ENCODE data around the gene FGFRL1.
A peak's percentile ranks its signal among the peaks of the same experiment; 100 is the strongest.
"Not testable (repeated sequence)": the region's sequence is repeated elsewhere in the genome, so short reads cannot be mapped to it uniquely, and the experiment has no call there.

Gene FGFRL1

GRCh38 chr4:1033840-1034551 lies 22.6 kb downstream of the FGFRL1 start:
- no peak overlapping the region for H3K27ac ChIP-seq
- no peak for DNase-seq (ENCODE audit: low read depth, low spot score)

DNA sequence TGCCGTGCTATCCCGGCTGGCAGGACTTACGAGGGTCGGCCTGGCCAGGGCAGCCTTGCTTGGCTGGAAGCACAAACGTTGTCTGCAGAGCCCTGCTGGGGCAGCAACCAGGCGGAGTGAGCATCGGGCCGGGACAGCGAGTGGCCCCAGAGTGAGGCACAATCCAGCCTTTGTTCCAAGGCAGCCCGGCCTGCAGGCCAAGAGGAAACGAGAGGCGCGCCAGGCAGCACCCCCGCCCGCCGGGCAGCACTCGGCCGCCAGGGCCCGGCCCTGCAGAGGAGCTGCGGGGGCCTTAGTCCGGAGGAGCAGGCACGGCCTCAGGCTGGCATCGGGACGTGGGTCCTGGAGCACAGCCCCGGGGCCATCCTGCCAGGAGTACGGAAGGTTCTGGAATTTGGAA lies 24.1 kb downstream of the FGFRL1 start:
- H3K27ac ChIP-seq = no peak overlapping the region
- no peak for DNase-seq (ENCODE audit: low read depth, low spot score)

DNA sequence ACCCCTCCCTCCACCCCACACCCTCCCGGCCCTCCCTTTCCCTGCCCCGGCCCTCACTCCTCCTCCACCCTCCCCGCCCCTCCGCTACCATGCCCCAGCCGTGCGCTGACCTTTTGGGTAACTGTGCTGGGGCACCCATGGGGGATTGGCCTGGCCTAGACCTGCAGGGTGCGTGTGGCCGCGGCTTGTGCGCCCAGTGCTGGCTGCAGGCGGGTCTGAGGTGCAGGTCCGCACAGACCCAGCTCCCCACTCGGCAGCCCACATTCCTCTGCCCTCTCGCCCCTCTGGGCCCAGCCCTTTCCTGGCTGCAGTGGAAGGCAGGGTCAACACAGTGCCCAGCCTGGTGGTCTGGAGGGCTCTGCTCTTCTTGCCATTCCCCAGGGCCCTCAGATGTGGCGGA lies 24.7 kb downstream of the FGFRL1 start:
- H3K27ac ChIP-seq = no peak overlapping the region
- DNase-seq (ENCODE audit: low read depth, low spot score) = no peak

- no peak overlapping the region for H3K27ac ChIP-seq
- DNase-seq (ENCODE audit: low read depth, low spot score) = no peak
Measured at GRCh38 chr4:1036976-1037810, 25.8 kb downstream of the FGFRL1 start.

GRCh38 chr4:1038948-1039492 lies 27.6 kb downstream of the FGFRL1 start:
- no peak for DNase-seq (ENCODE audit: low read depth, low spot score)
- no peak overlapping the region for H3K27ac ChIP-seq

GRCh38 chr4:1039493-1040343 lies 28.3 kb downstream of the FGFRL1 start:
- DNase-seq (ENCODE audit: low read depth, low spot score) = no peak
- peak overlapping the region; percentile 31 for H3K27ac ChIP-seq

GRCh38 chr4:1040344-1041146 lies 29.1 kb downstream of the FGFRL1 start:
- no peak for DNase-seq (ENCODE audit: low read depth, low spot score)
- peak overlapping the region; percentile 31 for H3K27ac ChIP-seq

DNA sequence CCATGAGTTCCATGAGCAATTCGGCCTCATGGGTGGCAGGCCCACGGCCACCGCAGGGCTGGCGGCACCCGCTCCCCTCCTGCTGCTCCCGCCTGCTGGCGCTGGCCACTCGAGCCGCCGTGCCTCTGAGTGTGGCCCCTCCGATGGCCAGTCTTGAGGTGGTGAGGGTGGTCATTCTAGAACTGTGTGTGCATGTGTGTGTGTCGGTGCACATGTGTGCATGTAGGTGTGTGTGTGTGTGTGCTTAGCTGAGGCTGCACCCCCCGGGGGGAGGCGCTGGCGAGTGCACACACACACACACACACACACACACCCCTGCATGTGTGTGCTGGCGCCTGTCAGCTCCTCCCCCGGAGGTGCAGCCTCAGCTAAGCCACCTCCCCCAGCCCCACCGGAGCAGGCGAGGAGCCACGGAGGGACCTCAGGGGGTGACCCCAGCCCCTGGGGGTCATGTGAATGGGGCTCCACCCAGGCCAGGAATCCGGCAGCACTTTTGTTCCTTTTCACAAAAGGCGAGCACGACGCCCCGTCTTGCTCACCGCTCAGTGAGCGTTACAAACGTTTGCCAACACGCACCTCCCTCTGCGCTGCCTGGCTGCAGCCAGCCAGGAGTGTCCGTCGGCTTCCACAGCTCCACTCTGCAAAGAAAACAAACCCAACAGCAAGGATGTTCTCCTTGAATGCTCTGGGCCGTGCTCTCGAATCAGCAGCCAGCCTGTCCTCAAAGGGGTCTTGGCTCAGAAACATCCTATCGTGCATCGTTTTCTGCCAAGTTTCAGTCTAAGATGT lies 29.9 kb downstream of the FGFRL1 start:
- DNase-seq (ENCODE audit: low read depth, low spot score) = no peak
- H3K27ac ChIP-seq = peak overlapping the region; percentile 16

DNA sequence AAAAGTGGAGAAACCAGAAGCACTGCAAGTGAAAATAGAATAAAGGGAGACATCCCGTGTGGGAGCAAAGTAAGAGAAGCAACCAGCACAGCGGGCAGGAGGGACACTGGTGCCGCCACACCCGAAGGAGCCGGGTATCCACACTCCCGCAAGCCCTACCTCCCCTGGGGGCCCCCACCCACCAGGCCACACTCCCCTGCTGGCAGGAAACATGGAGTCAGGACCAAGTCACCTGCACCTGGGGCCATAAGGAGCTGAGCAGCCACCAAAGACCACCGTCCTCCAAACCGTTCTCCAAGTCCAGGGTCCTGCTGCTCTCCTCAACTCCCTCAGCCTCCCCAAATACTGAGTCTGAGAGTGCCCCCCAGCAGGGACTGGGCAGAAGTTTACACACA lies 30.5 kb downstream of the FGFRL1 start:
- no peak for DNase-seq (ENCODE audit: low read depth, low spot score)
- H3K27ac ChIP-seq = peak overlapping the region; percentile 16

DNA sequence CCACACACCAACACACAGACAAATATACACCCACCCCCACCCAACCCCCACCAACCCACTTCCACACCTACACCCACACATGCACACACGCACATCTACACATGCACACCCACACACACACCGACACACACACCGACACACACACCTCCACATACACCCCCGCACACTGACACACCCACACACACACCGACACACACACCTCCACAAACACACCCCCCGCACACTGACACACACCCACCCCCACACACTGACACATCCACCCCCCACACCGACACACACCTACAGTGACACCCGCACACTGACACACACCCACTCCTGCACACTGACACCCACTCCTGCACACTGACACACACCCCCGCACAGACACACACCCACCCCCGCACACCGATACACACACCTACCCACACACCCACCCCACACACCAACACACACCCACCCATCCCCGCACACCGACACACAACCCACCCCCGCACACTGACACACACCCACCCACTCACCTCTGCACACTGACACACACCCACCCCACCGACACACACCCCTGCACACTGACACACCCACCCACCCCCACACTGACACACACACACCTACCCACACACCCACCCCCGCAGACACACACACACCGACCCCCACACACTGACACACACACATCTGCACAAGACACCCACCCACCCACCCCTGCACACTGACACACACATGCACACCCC lies 31.1 kb downstream of the FGFRL1 start:
- no peak for DNase-seq (ENCODE audit: low read depth, low spot score)
- H3K27ac ChIP-seq = no peak overlapping the region

DNA sequence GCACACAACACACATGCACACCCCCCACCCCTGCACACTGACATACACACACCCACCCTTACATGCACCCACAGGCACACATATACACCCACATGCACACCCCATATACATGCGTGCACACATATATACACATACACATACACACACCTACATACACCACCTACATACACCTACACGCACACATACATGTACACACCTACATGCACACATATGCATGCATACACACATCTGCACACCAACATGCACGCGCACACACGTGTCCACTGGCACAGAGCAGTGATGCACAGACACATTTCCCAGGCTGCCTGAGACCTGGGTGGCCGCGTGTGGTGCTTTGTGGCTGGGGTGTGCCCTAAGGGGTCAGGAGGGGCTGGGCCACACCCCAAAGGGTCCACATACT lies 31.7 kb downstream of the FGFRL1 start:
- DNase-seq (ENCODE audit: low read depth, low spot score) = no peak
- peak overlapping the region; percentile 17 for H3K27ac ChIP-seq

- peak; percentile 88 for DNase-seq (ENCODE audit: low read depth, low spot score)
- H3K27ac ChIP-seq = peak overlapping the region; percentile 17
Measured at GRCh38 chr4:1043651-1044468, 32.4 kb downstream of the FGFRL1 start.

DNA sequence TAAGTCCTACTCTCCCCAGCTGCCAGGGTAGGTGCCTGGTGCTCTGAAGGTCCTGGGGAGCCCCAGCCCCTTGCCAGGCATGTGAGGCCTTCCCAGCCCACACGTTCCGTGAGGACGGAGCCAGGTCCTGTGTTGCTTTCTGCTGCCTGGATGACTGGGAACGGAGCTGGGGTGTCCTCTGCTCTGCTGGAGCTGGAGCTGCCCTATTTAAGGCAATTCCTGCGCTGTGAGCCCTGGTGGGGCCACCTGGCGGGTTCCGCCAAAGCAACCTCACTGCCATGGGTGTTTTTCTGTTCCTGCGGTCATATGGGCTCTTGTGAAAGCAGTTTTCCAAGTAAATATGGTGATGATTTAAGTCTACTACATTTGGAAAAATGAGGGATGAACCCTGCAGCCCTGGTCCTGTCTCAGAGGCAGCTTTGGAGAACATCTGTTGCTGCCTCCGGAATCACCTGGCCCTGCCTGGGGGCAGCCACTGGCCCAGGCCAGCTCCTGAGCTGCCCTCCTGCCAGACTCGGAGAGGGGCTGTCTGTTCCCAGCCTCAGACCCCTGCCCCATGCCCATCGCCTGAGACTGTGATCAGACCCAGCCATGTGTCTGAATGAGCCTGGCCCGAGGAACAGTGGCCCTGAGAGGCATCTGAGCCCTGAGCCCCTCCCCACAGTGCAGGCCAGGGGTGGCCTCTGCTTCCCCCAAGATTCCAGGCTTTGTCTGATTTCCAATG lies 33.2 kb downstream of the FGFRL1 start:
- no peak for DNase-seq (ENCODE audit: low read depth, low spot score)
- H3K27ac ChIP-seq = no peak overlapping the region

DNA sequence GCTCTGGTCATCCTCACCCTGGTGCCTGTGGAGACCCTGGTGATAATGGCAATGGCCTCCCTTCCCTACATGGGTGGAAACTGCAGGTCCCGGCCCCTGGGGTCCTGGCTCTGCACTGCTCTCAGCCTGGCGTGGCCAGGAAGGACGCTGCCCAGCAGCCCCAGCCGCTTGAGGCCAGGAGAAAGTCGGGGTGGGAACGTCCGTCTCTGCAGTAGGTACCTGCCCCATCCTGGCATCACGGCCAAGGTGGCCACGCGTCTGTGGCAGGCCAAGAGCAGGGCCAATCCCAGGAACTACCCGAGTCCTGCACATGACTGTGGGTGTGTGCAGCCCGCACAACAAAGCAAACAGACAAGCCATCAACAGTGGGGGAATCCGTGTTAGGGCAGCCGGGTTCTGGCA lies 33.8 kb downstream of the FGFRL1 start:
- no peak for DNase-seq (ENCODE audit: low read depth, low spot score)
- H3K27ac ChIP-seq = no peak overlapping the region

DNA sequence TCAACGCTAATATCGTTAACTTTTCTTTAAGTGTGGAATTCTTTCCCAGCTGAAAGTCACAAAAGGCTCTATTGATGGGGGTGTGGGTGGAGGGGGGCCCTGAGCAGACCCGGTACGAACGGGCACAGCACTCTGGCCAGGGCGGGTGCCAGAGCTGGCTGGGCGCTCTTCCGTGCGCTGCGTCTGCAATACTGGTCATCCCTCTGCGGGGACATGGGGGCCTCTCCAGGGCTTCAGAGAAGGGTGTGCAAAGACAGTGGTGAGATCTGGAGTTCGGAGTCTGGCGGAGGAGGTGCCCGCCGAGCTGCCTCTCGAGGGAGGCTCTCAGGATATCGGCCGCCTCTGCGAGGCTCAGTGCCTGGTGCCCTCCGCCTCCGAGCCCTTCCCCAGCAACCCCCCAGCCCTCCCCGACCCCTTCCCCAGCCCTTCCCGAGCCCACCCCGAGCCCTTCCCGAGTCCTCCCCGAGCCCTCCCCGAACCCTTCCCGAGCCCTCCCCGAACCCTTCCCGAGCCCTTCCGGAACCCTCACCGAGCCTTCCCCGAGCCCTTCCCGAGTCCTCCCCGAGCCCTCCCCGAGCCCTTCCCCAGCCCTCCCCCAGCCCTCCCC lies 34.3 kb downstream of the FGFRL1 start:
- no peak overlapping the region for H3K27ac ChIP-seq
- no peak for DNase-seq (ENCODE audit: low read depth, low spot score)

DNA sequence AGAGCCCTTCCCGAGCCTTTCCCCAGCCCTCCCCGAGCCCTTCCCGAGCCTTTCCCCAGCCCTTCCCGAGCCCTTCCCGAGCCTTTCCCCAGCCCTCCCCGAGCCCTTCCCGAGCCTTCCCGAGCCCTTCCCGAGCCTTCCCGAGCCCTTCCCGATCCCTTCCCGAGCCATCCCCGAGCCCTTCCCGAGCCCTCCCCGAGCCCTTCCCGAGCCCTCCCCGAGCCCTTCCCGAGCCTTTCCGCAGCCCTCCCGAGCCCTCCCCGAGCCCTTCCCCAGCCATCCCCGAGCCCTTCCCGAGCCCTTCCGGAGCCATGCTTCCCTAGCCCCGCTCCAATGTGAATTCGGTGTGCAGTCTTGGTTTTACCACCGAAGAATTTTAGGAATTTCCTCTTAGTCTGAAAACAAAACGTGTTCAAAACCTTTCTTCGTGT lies 35.2 kb downstream of the FGFRL1 start:
- not testable (repeated sequence) for DNase-seq (ENCODE audit: low read depth, low spot score); H3K27ac ChIP-seq
